Esophagus muscularis mucosa (tissue), 4 donors: ENCODE results near the gene MYOCOS. TPM values are rescaled to one million over a fixed set of nuclear protein-coding genes. Genes with fewer than 3 reads are reported as not detected.

Experiments used
- DNase-seq: peaks from one replicate; pipeline ENCODE4 v3.0.0-alpha.2; 2017; ENCODE audit errors: extremely low spot score
- H3K27ac ChIP-seq, 4 donors: fragments of 200-600 bp; sonication (generic); replicated peaks in 1 of 4; 1 replicate in 3 of 4; 2 replicates in 1 of 4; pipeline ENCODE4 v1.5.1; 2016 to 2019; ENCODE audit warnings: mild to moderate bottlenecking in 1 of 4
- H3K27me3 ChIP-seq, 4 donors: fragments of 200-600 bp; sonication (generic); one replicate each; pipeline versions ENCODE4 v1.5.1 to v1.6.0; 2016 to 2019
- H3K36me3 ChIP-seq, 4 donors: fragments of 200-600 bp; sonication (generic); one replicate each; pipeline ENCODE4 v1.5.1; 2016 to 2019
- H3K4me1 ChIP-seq, 4 donors: fragments of 200-600 bp; sonication (generic); one replicate each; pipeline ENCODE4 v1.5.1; 2016 to 2019
- H3K4me3 ChIP-seq, 4 donors: fragments of 200-600 bp; sonication (generic); 1 replicate in 2 of 4; 2 replicates in 2 of 4; pipeline ENCODE4 v1.5.1; 2016 to 2019; ENCODE audit warnings: mild to moderate bottlenecking in 4 of 4, moderate library complexity in 1 of 4
- H3K9me3 ChIP-seq, 4 donors: fragments of 200-600 bp; sonication (generic); 1 replicate in 3 of 4; 2 replicates in 1 of 4; pipeline ENCODE4 v1.5.1; 2016 to 2019
- EP300 ChIP-seq: sonication (generic); formaldehyde crosslinking; IDR thresholded peaks from one replicate; pipeline ENCODE4 v1.6.1; 2017; ENCODE audit warnings: antibody characterized with exemption
- POLR2A ChIP-seq: fragments of 450-650 bp; IDR thresholded peaks from one replicate; pipeline ENCODE4 v1.6.1; 2017; ENCODE audit warnings: antibody characterized with exemption, moderate library complexity, mild to moderate bottlenecking, low read depth
- POLR2AphosphoS5 ChIP-seq, 2 donors: sonication (generic); formaldehyde crosslinking; IDR thresholded peaks; one replicate each; pipeline ENCODE4 v1.6.1; 2017; ENCODE audit warnings: antibody characterized with exemption in 2 of 2
- WGBS: methylation state at CpG from one replicate; pipeline ENCODE4 v1.1.5; 2018; 5-methylcytosine and 5-hydroxymethylcytosine counted together
- intact Hi-C: fragments of 100-400 bp; cut with DNase I; formaldehyde crosslinking; loops from one replicate; pipeline ENCODE4 v1.15.1; 2023
- total RNA-seq, 4 donors: library from RNA; depleted of rRNA; stranded (reverse); fragments of >200 nt; gene quantifications; one replicate each; pipeline versions ENCODE4 v1.1.0 to v1.2.1, GENCODE V29; 2016
- TF ChIP-seq, protein P1 (sequence below), 3 experiments: fragments of 200-600 bp in 2 of 3; fragments of 450-650 bp in 1 of 3; sonication (generic) in 2 of 3; IDR thresholded peaks; one replicate each; pipeline ENCODE4 v1.5.1; 2017 to 2019; ENCODE audit warnings: antibody characterized with exemption in 3 of 3, mild to moderate bottlenecking in 2 of 3, moderate library complexity in 1 of 3

MYOCOS gene
- total RNA-seq, 4 donors from 2014 or later: not detected

DNA sequence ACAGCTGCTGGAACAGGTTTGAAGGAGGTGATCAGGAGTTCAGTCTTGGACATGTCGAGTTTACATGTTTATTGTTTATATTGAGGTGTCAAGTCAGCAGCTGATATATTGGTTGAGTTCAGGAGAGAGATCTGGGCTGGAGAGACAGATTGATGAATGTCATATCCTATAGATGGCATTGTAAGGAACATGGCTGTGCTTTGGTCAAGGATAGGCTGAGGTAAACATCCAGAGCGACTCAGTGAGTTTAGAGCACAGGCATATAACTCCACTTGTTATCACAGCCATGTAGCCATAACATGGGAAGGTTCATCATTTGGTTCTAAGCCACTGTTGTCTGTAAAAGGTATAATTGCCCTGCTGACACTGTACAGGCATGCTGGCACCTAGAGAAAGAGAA lies 5.5 kb upstream of the MYOCOS start:
- H3K4me1 ChIP-seq: no peaks in the 10 kb centered on the region
- WGBS: 59% methylated on average over 1 of the region's 2 CpGs
- no peak overlapping the region for H3K4me3 ChIP-seq
- H3K27ac ChIP-seq: no peak overlapping the region
- no peaks in the 10 kb centered on the region for H3K36me3 ChIP-seq
- no peaks in the 10 kb centered on the region for H3K27me3 ChIP-seq
- DNase-seq: no peak
- intact Hi-C loops: no loop called here
- TF ChIP-seq EP300 (no peak), POLR2A (no peak)
- no peaks in the 10 kb centered on the region for H3K9me3 ChIP-seq

GRCh38 chr1:171623651-171624331 lies 1.7 kb downstream of the MYOCOS start:
- DNase-seq: no peak
- H3K36me3 ChIP-seq: no peaks in the 10 kb centered on the region
- no peak overlapping the region for H3K27ac ChIP-seq
- intact Hi-C loops: no loop called here
- TF ChIP-seq POLR2AphosphoS5 (IDR thresholded peaks at IDR 0.05): no peak
- no peak for TF ChIP-seq EP300
- TF ChIP-seq, protein P1, sequence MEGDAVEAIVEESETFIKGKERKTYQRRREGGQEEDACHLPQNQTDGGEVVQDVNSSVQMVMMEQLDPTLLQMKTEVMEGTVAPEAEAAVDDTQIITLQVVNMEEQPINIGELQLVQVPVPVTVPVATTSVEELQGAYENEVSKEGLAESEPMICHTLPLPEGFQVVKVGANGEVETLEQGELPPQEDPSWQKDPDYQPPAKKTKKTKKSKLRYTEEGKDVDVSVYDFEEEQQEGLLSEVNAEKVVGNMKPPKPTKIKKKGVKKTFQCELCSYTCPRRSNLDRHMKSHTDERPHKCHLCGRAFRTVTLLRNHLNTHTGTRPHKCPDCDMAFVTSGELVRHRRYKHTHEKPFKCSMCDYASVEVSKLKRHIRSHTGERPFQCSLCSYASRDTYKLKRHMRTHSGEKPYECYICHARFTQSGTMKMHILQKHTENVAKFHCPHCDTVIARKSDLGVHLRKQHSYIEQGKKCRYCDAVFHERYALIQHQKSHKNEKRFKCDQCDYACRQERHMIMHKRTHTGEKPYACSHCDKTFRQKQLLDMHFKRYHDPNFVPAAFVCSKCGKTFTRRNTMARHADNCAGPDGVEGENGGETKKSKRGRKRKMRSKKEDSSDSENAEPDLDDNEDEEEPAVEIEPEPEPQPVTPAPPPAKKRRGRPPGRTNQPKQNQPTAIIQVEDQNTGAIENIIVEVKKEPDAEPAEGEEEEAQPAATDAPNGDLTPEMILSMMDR (IDR thresholded peaks at IDR 0.05): no peak
- TF ChIP-seq POLR2A: no peak
- H3K4me3 ChIP-seq: no peak overlapping the region
- WGBS: 76% methylated on average over 9 of the region's 9 CpGs
- no peaks in the 10 kb centered on the region for H3K27me3 ChIP-seq
- no peaks in the 10 kb centered on the region for H3K9me3 ChIP-seq
- no peaks in the 10 kb centered on the region for H3K4me1 ChIP-seq

GRCh38 chr1:171625225-171625624 lies 3.2 kb downstream of the MYOCOS start:
- no peaks in the 10 kb centered on the region for H3K4me1 ChIP-seq
- DNase-seq: no peak
- WGBS: 50% methylated on average over 1 of the region's 1 CpG
- H3K27me3 ChIP-seq: no peaks in the 10 kb centered on the region
- no peak overlapping the region for H3K4me3 ChIP-seq
- no peaks in the 10 kb centered on the region for H3K36me3 ChIP-seq
- no peaks in the 10 kb centered on the region for H3K9me3 ChIP-seq
- H3K27ac ChIP-seq: no peak overlapping the region
- intact Hi-C loops: no loop called here
- TF ChIP-seq POLR2AphosphoS5 (IDR thresholded peaks at IDR 0.05) (no peak), EP300 (no peak)
- TF ChIP-seq, protein P1 (IDR thresholded peaks at IDR 0.05): no peak

GRCh38 chr1:171627020-171627419 lies 5.0 kb downstream of the MYOCOS start:
- no peak for DNase-seq
- TF ChIP-seq POLR2AphosphoS5 (IDR thresholded peaks at IDR 0.05) (no peak), EP300 (no peak), POLR2A (no peak)
- TF ChIP-seq, protein P1 (IDR thresholded peaks at IDR 0.05): no peak
- intact Hi-C loops: no loop called here
- H3K27ac ChIP-seq: no peak overlapping the region
- H3K27me3 ChIP-seq: no peaks in the 10 kb centered on the region
- H3K9me3 ChIP-seq: no peaks in the 10 kb centered on the region
- H3K4me3 ChIP-seq: no peak overlapping the region
- H3K36me3 ChIP-seq: no peaks in the 10 kb centered on the region
- H3K4me1 ChIP-seq: no peaks in the 10 kb centered on the region
- WGBS: 92% methylated on average over 5 of the region's 5 CpGs

- Histone ChIP-seq H3K36me3 (no peaks in the 10 kb centered on the region), H3K9me3 (no peaks in the 10 kb centered on the region), H3K4me3 (no peak overlapping the region), H3K27ac (no peak overlapping the region), H3K27me3 (no peaks in the 10 kb centered on the region), H3K4me1 (no peaks in the 10 kb centered on the region)
- no peak for DNase-seq
- 74% methylated on average over 2 of the region's 2 CpGs for WGBS
- intact Hi-C loops: no loop called here
- TF ChIP-seq POLR2AphosphoS5 (IDR thresholded peaks at IDR 0.05) (no peak), POLR2A (no peak), EP300 (no peak)
- TF ChIP-seq, protein P1 (IDR thresholded peaks at IDR 0.05): no peak
These were observed 6.2 kb downstream of the MYOCOS start for GRCh38 chr1:171628225-171628624.
